GM23248 (cell line): Measurements from ENCODE around the gene ENKD1. TPM values are rescaled to one million over a fixed set of nuclear protein-coding genes. Genes with fewer than 3 reads are reported as not detected.

Source experiments
- DNase-seq: peaks from one replicate; pipeline ENCODE4 v3.0.0-alpha.2; 2015
- H2AFZ ChIP-seq: fragments of 200-600 bp; sonication (generic); 2 replicates; pipeline ENCODE4 v1.6.1; 2016; ENCODE audit warnings: antibody characterized with exemption
- H3F3A ChIP-seq: fragments of 200-600 bp; sonication (generic); 2 replicates; pipeline ENCODE4 v1.6.1; 2016; ENCODE audit warnings: mild to moderate bottlenecking, antibody characterized with exemption, mixed run types; ENCODE audit not compliant: insufficient read depth
- H3K27ac ChIP-seq: fragments of 200-600 bp; sonication (generic); 2 replicates; pipeline ENCODE4 v1.5.1; 2016; ENCODE audit warnings: mild to moderate bottlenecking
- H3K27me3 ChIP-seq: fragments of 200-600 bp; sonication (generic); replicated peaks from 2 replicates; pipeline ENCODE4 v1.6.1; 2016; ENCODE audit warnings: mild to moderate bottlenecking; ENCODE audit not compliant: insufficient read depth
- H3K36me3 ChIP-seq: fragments of 200-600 bp; sonication (generic); 2 replicates; pipeline ENCODE4 v1.6.1; 2016; ENCODE audit warnings: low read depth, mild to moderate bottlenecking
- H3K4me1 ChIP-seq: fragments of 200-600 bp; sonication (generic); 2 replicates; pipeline ENCODE4 v1.6.1; 2016; ENCODE audit warnings: mild to moderate bottlenecking; ENCODE audit not compliant: insufficient read depth
- H3K4me2 ChIP-seq: fragments of 200-600 bp; sonication (generic); one replicate; pipeline ENCODE4 v1.6.1; 2016; ENCODE audit warnings: mild to moderate bottlenecking; ENCODE audit not compliant: unreplicated experiment
- H3K4me3 ChIP-seq: fragments of 200-600 bp; sonication (generic); 2 replicates; pipeline ENCODE4 v1.5.1; 2016; ENCODE audit warnings: mild to moderate bottlenecking
- H3K79me2 ChIP-seq: fragments of 200-600 bp; sonication (generic); 2 replicates; pipeline ENCODE4 v1.6.1; 2016; ENCODE audit warnings: mild to moderate bottlenecking; ENCODE audit not compliant: insufficient read depth
- H3K9ac ChIP-seq: fragments of 200-600 bp; sonication (generic); 2 replicates; pipeline ENCODE4 v1.6.1; 2016; ENCODE audit warnings: mild to moderate bottlenecking
- H3K9me2 ChIP-seq: fragments of 200-600 bp; sonication (generic); 2 replicates; pipeline ENCODE4 v1.6.1; 2016; ENCODE audit warnings: mixed run types, mild to moderate bottlenecking, moderate library complexity; ENCODE audit not compliant: insufficient read depth
- H3K9me3 ChIP-seq: fragments of 200-600 bp; sonication (generic); one replicate; pipeline ENCODE4 v1.6.1; 2017; ENCODE audit warnings: low read depth
- H4K20me1 ChIP-seq: fragments of 200-600 bp; sonication (generic); 2 replicates; pipeline ENCODE4 v1.6.0; 2016; ENCODE audit not compliant: insufficient read depth
- EZH2 ChIP-seq: fragments of 200-600 bp; sonication (generic); IDR thresholded peaks from 2 replicates; pipeline ENCODE4 v1.6.1; 2018; ENCODE audit warnings: antibody characterized with exemption, mild to moderate bottlenecking; ENCODE audit not compliant: insufficient read depth, poor library complexity, severe bottlenecking
- EZH2phosphoT487 ChIP-seq: fragments of 200-600 bp; sonication (generic); IDR thresholded peaks from 2 replicates; pipeline ENCODE4 v1.6.1; 2018; ENCODE audit warnings: antibody characterized with exemption, moderate library complexity, mild to moderate bottlenecking, low read depth; ENCODE audit not compliant: insufficient read depth
- WGBS, 2 experiments: methylation state at CpG; one replicate each; pipeline ENCODE4 v1.1.6; 2015 to 2017; ENCODE audit warnings: low lambda C conversion rate in 2 of 2, low coverage in 1 of 2; ENCODE audit errors: missing lambda C conversion rate in 2 of 2; 5-methylcytosine and 5-hydroxymethylcytosine counted together
- in situ Hi-C: fragments of 300-500 bp; cut with MboI; formaldehyde crosslinking; loops from 2 replicates; pipeline ENCODE4 v1.15.0; 2020
- polyA plus RNA-seq: library from polyadenylated mRNA; unstranded; fragments of >200 nt; fragmentation: Nextera tagmentation; extraction: Ambion mirVana; gene quantifications from 2 replicates; pipeline ENCODE4 v1.2.1, GENCODE V29; 2016
- total RNA-seq: library from RNA; depleted of rRNA; stranded (reverse); fragments of >200 nt; shearing (Covaris generic); gene quantifications from 2 replicates; pipeline ENCODE4 v1.2.3, GENCODE V29; 2014

ENKD1 gene
- total and polyA plus RNA-seq, 2 experiments from 2014 or later = 8.3 to 11.2 TPM

DNA sequence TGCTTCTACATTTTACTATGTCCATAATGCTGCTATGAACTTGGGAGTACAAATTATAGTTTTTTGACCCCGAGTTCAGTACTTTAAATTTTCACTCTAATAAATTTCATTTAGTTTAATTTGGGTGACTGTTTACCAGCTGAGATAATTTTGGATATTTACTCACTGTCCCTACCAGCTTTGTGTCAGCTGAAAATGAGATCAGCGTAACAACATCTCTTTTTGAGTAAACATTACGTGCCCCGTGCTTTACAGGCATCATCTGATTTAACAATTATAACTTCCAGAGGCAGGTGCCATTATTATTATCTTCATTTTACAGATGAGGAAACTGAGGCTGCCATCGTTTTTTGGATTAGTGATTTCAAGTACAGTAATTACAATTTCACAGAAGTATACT, 37.6 kb upstream of the ENKD1 start:
- 96 to 97% methylated on average over 5 of the region's 5 CpGs for whole genome bisulfite sequencing, 2 experiments
- peaks cover 87% of the 10 kb centered on the region for H3K79me2 ChIP-seq
- in situ Hi-C loops = no loop called here

DNA sequence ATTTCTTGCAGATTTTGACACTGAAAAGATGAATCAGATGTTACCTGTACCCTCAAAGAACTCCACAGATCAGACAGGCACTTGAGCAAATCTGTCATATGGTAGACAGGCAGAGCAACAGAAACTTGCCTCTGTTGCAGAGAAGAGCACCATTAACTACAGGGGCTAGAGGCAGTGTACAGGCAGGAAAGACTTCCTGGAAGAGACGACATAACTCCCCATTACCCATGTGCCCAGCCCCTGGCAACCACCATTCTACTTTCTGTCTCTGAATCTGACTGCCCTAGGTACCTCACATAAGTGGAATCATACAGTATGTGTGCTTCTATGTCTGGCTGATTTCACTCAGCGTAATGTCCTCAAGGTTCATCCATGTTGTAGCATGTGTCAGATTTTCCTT, 37.1 kb upstream of the ENKD1 start:
- peaks cover 87% of the 10 kb centered on the region for H3K79me2 ChIP-seq
- WGBS, 2 experiments = 97 to 100% methylated on average over 2 of the region's 2 CpGs

More for the DNA sequence above, 37.6 kb upstream of the ENKD1 start:
- Histone ChIP-seq H3K27me3 (no peaks in the 10 kb centered on the region), H3K9me2 (no peaks in the 10 kb centered on the region), H3F3A (peaks cover 13% of the 10 kb centered on the region), H3K9me3 (no peaks in the 10 kb centered on the region), H2AFZ (no peak overlapping the region), H3K9ac (no peak overlapping the region), H3K4me3 (no peak overlapping the region), H3K27ac (no peak overlapping the region), H3K4me2 (no peak overlapping the region), H3K4me1 (peaks cover 11% of the 10 kb centered on the region), H4K20me1 (no peaks in the 10 kb centered on the region), H3K36me3 (no peaks in the 10 kb centered on the region)
- TF ChIP-seq EZH2 = no peak
- TF ChIP-seq EZH2phosphoT487 = no peak
- no peak for DNase-seq

DNA sequence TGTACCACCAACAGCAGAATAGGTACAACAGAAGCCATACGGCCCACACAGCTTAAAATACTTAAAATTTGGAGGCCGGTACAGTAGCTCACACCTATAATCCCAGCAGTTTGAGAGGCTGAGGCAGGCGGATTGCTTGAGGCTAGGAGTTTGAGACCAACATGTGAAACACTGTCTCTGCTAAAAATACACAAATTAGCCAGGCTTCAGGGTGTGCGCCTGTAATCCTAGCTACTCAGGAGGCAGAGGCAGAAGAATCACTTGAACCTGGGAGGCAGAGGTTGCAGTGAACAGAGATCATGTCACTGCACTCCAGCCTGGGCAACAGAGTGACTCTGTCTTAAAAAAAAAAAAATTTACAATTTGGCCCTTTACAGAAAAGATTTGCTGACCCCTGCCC, 35.6 kb upstream of the ENKD1 start:
- no peak for DNase-seq
- no peaks in the 10 kb centered on the region for H3K9me3 ChIP-seq
- H3K4me2 ChIP-seq = no peak overlapping the region
- H3K27ac ChIP-seq = no peak overlapping the region
- H3K79me2 ChIP-seq = peaks cover 87% of the 10 kb centered on the region
- H3K9ac ChIP-seq = no peak overlapping the region
- in situ Hi-C loops = no loop called here
- H3K9me2 ChIP-seq = no peaks in the 10 kb centered on the region
- no peak overlapping the region for H3K4me3 ChIP-seq
- no peaks in the 10 kb centered on the region for H4K20me1 ChIP-seq
- no peak overlapping the region for H2AFZ ChIP-seq
- H3K36me3 ChIP-seq = no peaks in the 10 kb centered on the region
- WGBS, 2 experiments = 91 to 94% methylated on average over 4 of the region's 4 CpGs
- H3F3A ChIP-seq = no peaks in the 10 kb centered on the region
- no peaks in the 10 kb centered on the region for H3K27me3 ChIP-seq
- no peaks in the 10 kb centered on the region for H3K4me1 ChIP-seq
- TF ChIP-seq EZH2 = no peak
- TF ChIP-seq EZH2phosphoT487 = no peak

More for the DNA sequence above, 37.1 kb upstream of the ENKD1 start:
- Histone ChIP-seq H3K9ac (no peak overlapping the region), H3K4me2 (no peak overlapping the region), H4K20me1 (no peaks in the 10 kb centered on the region), H2AFZ (no peak overlapping the region), H3K4me1 (peaks cover 6% of the 10 kb centered on the region), H3K27me3 (no peaks in the 10 kb centered on the region), H3K9me2 (no peaks in the 10 kb centered on the region), H3F3A (peaks cover 8% of the 10 kb centered on the region), H3K9me3 (no peaks in the 10 kb centered on the region), H3K36me3 (no peaks in the 10 kb centered on the region), H3K27ac (no peak overlapping the region), H3K4me3 (no peak overlapping the region)
- DNase-seq = no peak
- TF ChIP-seq EZH2phosphoT487 (no peak), EZH2 (no peak)
- in situ Hi-C loops = no loop called here

DNA sequence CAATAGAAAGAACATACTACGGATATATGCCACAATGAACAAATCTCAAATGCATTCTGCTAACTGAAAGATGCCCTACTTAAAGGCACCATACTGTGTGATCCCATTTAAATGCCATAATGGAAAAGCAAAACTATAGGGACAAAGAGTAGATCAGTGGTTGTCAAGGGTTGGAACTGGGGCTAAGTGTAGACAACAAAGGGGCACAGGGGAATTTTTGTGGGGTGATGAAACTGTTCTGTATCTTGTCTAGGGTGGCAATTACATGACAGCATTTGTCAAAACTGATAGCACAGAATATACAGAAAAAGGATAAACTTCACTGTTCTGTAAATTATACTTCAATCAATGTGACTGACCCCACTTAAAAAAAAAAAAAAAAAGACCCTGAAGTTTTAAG, 34.9 kb upstream of the ENKD1 start:
- in situ Hi-C loops = no loop called here
- Histone ChIP-seq H4K20me1 (no peaks in the 10 kb centered on the region), H3K36me3 (no peaks in the 10 kb centered on the region), H3K9me3 (no peaks in the 10 kb centered on the region), H3F3A (no peaks in the 10 kb centered on the region), H3K4me2 (no peak overlapping the region), H3K4me1 (no peaks in the 10 kb centered on the region), H3K79me2 (peaks cover 87% of the 10 kb centered on the region), H3K9me2 (no peaks in the 10 kb centered on the region), H3K4me3 (no peak overlapping the region), H2AFZ (no peak overlapping the region), H3K9ac (no peak overlapping the region), H3K27me3 (no peaks in the 10 kb centered on the region), H3K27ac (no peak overlapping the region)
- WGBS, 2 experiments = 95 to 96% methylated on average over 1 of the region's 1 CpG
- TF ChIP-seq EZH2 (no peak), EZH2phosphoT487 (no peak)
- DNase-seq = no peak

DNA sequence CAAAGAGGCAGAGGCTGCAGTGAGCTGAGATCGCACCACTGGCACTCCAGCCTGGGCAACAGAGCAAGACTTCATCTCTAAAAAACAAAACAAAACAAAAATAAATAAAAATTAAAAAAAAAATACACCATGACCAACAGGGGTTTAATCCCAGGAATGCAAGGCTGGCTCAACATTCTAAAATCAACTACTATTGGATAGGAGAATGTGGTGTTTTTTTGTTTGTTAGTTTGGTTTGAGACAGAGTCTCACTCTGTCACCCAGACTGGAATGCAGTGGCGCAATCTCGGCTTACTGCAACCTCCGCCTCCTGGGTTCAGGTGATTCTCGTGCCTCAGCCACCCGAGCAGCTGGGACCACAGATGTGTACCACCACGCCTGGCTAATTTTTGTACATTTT, 32.7 kb upstream of the ENKD1 start:
- no peak overlapping the region for H3K4me2 ChIP-seq
- H3K4me1 ChIP-seq = no peaks in the 10 kb centered on the region
- H2AFZ ChIP-seq = no peak overlapping the region
- no peak overlapping the region for H3K4me3 ChIP-seq
- H4K20me1 ChIP-seq = no peaks in the 10 kb centered on the region
- H3K79me2 ChIP-seq = peaks cover 75% of the 10 kb centered on the region
- H3K9ac ChIP-seq = no peak overlapping the region
- H3K9me2 ChIP-seq = no peaks in the 10 kb centered on the region
- 97 to 99% methylated on average over 7 of the region's 7 CpGs for WGBS, 2 experiments
- in situ Hi-C loops = no loop called here
- H3K27ac ChIP-seq = no peak overlapping the region
- H3K27me3 ChIP-seq = no peaks in the 10 kb centered on the region
- no peak for TF ChIP-seq EZH2
- TF ChIP-seq EZH2phosphoT487 = no peak
- H3K9me3 ChIP-seq = no peaks in the 10 kb centered on the region
- H3K36me3 ChIP-seq = no peaks in the 10 kb centered on the region
- DNase-seq = no peak
- no peaks in the 10 kb centered on the region for H3F3A ChIP-seq
